ENCODE data around the gene TBC1D22A.

TBC1D22A gene

GRCh38 chr22:46792061-46792796 is 29.8 kb downstream of the TBC1D22A start:
- no peaks in the 10 kb centered on the region for H3K9me3 ChIP-seq
- intact Hi-C loops (cut with DNase I; ENCODE audit: low total_unique reads): no loop called here
- H3K27ac ChIP-seq: no peak overlapping the region
- peaks cover 15 to 49% (median 40%) of the 10 kb centered on the region in 3 donors for H3K36me3 ChIP-seq
- H3K4me1 ChIP-seq: peaks cover 0 to 19% (median 6%) of the 10 kb centered on the region in 4 donors
- DNase-seq: peak in 1 of 2 donors; percentile 57
- TF ChIP-seq CTCF (IDR thresholded peaks at IDR 0.05): no peak
- H3K4me3 ChIP-seq: no peak overlapping the region
- H3K27me3 ChIP-seq: no peaks in the 10 kb centered on the region

- Histone ChIP-seq H3K27me3 (no peaks in the 10 kb centered on the region), H3K27ac (no peak overlapping the region), H3K9me3 (no peaks in the 10 kb centered on the region), H3K36me3 (peaks cover 15 to 55% (median 46%) of the 10 kb centered on the region in 3 donors), H3K4me1 (peaks cover 0 to 19% (median 6%) of the 10 kb centered on the region in 4 donors), H3K4me3 (no peak overlapping the region)
- intact Hi-C loops (cut with DNase I; ENCODE audit: low total_unique reads): no loop called here
- peak in 1 of 2 donors; percentile 58 for DNase-seq
- no peak for TF ChIP-seq CTCF (IDR thresholded peaks at IDR 0.05)
Measured at GRCh38 chr22:46792841-46793261, 30.4 kb downstream of the TBC1D22A start.

GRCh38 chr22:46793497-46793896 is 31.0 kb downstream of the TBC1D22A start:
- intact Hi-C loops (cut with DNase I; ENCODE audit: low total_unique reads): no loop called here
- peak in 1 of 2 donors; percentile 25 for DNase-seq
- no peak overlapping the region for H3K27ac ChIP-seq

GRCh38 chr22:46794067-46794466 is 31.6 kb downstream of the TBC1D22A start:
- H3K9me3 ChIP-seq: no peaks in the 10 kb centered on the region
- intact Hi-C loops (cut with DNase I; ENCODE audit: low total_unique reads): no loop called here

More at GRCh38 chr22:46793497-46793896, 31.0 kb downstream of the TBC1D22A start:
- H3K4me3 ChIP-seq: no peak overlapping the region
- peaks cover 0 to 22% (median 7%) of the 10 kb centered on the region in 4 donors for H3K4me1 ChIP-seq
- H3K27me3 ChIP-seq: no peaks in the 10 kb centered on the region
- H3K36me3 ChIP-seq: peaks cover 15 to 61% (median 51%) of the 10 kb centered on the region in 3 donors
- no peak for TF ChIP-seq CTCF (IDR thresholded peaks at IDR 0.05)
- no peaks in the 10 kb centered on the region for H3K9me3 ChIP-seq

GRCh38 chr22:46794491-46794890 is 32.0 kb downstream of the TBC1D22A start:
- Histone ChIP-seq H3K27ac (no peak overlapping the region), H3K9me3 (no peaks in the 10 kb centered on the region), H3K4me1 (peaks cover 0 to 26% (median 9%) of the 10 kb centered on the region in 4 donors), H3K36me3 (peaks cover 17 to 69% (median 56%) of the 10 kb centered on the region in 3 donors), H3K4me3 (no peak overlapping the region), H3K27me3 (no peaks in the 10 kb centered on the region)
- intact Hi-C loops (cut with DNase I; ENCODE audit: low total_unique reads): no loop called here
- TF ChIP-seq CTCF (IDR thresholded peaks at IDR 0.05): no peak
- DNase-seq: peak in 1 of 2 donors; percentile 51

More at GRCh38 chr22:46794067-46794466, 31.6 kb downstream of the TBC1D22A start:
- H3K4me1 ChIP-seq: peaks cover 0 to 26% (median 9%) of the 10 kb centered on the region in 4 donors
- H3K4me3 ChIP-seq: no peak overlapping the region
- H3K36me3 ChIP-seq: peaks cover 15 to 65% (median 52%) of the 10 kb centered on the region in 3 donors
- TF ChIP-seq CTCF (IDR thresholded peaks at IDR 0.05): no peak
- peak in 1 of 2 donors; percentile 52 for DNase-seq
- H3K27me3 ChIP-seq: no peaks in the 10 kb centered on the region
- H3K27ac ChIP-seq: no peak overlapping the region
